Middle frontal gyrus (tissue), 1 donor: Measurements from ENCODE around the gene CADPS.

Experiments used
- DNase-seq: peaks from one replicate; pipeline ENCODE4 v3.0.0-alpha.2; 2015; ENCODE audit warnings: low spot score; ENCODE audit errors: extremely low spot score

Gene CADPS

GRCh38 chr3:62559831-62560445 lies 315.3 kb downstream of the CADPS start:
- no peak for DNase-seq

- no peak for DNase-seq
These were observed 316.6 kb downstream of the CADPS start for GRCh38 chr3:62558549-62559112.

- no peak for DNase-seq
These were observed 317.2 kb downstream of the CADPS start for GRCh38 chr3:62557983-62558382.

GRCh38 chr3:62557450-62557849 lies 317.8 kb downstream of the CADPS start:
- no peak for DNase-seq

DNA sequence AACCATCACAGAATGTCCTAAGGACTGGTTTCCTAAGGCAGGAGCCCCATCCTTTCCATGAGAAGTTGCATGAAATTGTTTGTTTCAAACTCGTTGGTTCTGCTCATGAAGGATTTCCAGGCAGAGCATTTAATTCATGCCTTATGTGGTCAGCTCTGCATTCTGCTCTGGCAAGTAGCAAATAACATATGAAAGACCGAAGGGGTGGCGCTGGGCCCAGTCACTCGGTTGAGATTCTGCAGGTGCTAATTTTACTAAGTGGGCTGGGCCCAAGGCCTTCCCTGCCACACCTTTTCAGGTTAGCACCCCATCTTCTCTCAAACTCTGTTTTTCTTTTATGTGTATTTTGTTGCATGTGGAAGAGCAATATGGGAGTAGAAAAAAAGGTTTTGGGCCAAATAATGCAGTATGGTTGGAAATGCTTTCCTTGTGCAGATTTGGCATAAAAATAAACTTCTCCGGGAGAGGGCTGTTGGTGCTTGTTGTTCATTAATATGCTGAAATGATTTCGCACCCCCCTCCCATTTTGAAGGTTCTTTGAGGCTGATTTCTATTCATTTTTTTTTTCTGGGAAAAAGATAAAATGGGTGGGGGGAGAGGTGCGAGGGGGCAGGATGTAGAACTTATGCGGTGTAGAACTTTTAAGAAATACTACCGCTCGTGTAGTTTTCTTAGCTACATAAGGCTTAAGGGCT lies 318.9 kb downstream of the CADPS start:
- DNase-seq, result no peak

GRCh38 chr3:62554264-62554799 lies 320.9 kb downstream of the CADPS start:
- DNase-seq, result no peak

- no peak for DNase-seq
These were observed 321.4 kb downstream of the CADPS start for GRCh38 chr3:62553811-62554210.

DNA sequence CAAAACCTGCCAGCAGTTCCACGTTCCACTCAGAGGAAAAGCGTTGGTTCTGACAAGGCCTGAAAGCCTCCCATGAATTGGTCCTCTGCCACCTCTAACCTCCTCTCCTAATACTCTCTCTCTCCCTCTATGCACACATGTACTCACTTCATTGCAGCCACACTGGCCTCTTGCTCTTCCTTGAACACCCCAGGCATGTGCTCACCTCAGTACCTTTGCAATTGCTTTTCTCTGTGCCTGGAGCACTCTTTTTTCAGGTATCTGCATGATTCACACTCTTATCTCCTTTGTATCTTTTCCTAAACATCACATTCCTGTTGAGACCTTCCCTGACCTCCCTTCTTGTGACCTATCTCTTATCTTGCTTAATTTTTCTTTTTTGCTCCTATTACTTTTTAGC lies 323.7 kb downstream of the CADPS start:
- no peak for DNase-seq

GRCh38 chr3:62550439-62550838 lies 324.8 kb downstream of the CADPS start:
- DNase-seq, result no peak

- DNase-seq, result no peak
These were observed 326.5 kb downstream of the CADPS start for GRCh38 chr3:62548528-62549205.

- no peak for DNase-seq
These were observed 328.9 kb downstream of the CADPS start for GRCh38 chr3:62546266-62546665.

- DNase-seq, result no peak
These were observed 333.0 kb downstream of the CADPS start for GRCh38 chr3:62542185-62542584.

DNA sequence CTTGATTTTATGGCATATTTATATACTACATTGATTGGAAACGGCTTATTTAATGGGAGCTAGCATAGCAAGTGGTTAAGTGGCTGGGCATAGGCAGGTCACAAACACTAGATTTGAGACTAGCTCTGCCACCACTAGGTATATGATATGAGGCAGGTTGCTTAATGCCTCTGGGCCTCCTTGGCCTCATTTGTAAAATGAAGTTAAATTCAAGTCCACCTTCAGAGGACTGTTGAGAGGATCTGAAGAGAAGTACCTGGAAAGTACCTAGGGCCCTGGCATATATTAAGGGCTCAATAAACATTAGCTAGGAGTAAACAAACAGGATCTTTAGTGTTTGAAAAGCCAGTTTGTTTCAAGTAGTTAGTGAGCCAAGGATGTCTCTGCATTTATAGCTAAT lies 335.5 kb downstream of the CADPS start:
- no peak for DNase-seq

DNA sequence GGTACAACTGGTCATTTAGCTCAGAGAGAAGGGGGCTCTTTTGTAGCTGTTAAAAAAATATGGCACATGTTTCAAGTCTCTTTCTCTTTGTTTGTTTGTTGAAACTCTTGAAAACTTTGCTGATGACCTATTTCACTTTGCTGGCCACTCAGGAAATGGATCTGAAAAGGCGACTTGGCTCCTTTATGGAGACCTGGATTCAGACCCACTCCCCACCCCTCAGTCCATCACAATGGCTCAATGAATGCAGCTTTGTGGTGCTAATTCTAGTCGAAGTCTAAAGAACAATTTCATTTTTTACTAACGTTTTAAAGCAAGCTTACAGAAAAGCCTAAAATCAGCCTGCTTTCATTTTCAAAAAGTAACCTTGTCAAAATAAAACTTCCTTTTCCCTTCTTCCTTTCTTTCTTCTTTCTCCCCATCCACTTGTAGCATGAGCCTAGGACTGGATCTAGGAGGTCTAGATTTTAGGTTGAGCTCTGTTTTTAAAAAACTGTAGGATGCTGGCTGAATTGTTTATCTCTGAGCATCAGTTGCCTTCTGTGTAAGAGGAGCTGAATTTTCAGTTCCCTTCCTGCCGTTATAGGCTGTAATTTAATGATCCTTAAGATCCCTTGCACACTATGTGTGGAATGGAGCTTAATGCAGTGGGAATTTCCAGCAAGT lies 336.4 kb downstream of the CADPS start:
- DNase-seq, result no peak

DNA sequence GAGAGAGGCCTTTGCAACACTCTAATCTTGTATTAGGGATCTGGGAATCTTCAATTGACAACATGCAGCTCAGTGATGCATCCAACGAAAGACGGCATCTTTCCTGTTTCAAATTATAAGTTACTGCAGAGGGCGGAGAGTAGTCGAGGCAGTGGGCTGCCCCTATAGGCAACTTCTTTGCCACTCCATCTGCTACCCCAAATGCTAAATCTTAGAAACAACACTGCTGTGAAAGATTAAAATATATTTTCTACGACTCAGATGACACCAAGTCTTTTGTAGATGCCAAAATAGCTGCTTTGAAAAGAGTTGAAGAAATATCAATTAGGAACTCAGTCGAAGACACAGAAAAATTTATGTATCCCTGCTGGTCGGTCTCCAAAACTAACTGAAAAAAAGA lies 340.9 kb downstream of the CADPS start:
- no peak for DNase-seq

DNA sequence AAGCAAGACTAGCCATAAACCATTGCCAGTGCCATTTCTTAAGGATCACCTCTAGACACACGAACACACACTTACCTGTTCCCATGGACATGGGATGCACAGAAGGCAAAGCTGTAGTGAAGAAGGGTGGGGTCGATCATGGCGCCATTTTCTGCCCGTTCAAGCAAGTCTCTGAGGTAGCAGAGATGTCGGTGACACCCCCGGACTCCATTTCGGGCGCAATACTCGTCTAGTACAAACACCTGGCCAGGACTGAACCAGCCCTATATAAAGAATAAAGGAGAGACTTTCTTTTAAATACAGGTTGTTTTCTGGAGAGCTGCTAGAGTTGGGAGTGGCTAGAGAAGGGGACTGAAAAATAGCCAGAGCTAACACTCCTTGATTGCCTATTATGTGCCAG lies 342.4 kb downstream of the CADPS start:
- DNase-seq, result no peak

- no peak for DNase-seq
These were observed 343.2 kb downstream of the CADPS start for GRCh38 chr3:62531981-62532380.

DNA sequence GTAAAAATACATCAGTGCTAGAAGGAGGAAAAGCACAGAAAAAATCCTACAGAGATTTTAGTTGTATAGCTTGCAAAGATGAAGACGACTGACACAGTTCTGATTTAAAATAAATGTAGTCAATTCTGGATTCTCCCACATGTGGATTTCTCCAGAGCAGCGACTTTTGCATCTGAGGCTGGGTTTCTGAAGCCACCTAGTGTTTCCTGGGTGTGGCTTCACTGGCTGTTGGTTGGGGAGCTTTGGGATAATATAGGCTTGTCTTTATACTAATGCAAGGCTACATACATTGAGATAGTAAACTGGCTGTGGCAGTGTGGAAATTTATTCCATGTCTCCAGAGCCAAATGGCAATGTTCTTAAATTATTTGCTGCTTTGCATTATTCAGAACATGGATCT lies 343.7 kb downstream of the CADPS start:
- no peak for DNase-seq

DNA sequence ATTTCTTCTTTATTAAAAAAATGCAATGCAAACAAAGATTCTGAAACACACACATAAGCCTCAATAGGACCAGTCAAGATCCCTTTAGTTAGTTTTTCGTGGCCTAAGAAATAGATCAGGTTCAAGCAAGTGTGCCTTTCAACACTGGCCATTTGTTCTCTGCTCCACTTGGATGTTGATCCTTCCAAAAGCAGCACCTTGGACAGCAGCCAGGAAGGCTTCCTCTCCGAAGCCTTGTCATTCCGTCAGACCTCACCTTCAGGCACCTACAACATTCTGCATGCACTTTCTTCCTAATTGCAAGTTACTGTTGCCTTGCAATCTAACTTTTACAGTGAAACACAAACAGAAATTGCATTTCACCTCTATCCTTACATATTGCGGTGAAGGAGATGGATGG lies 346.0 kb downstream of the CADPS start:
- no peak for DNase-seq

DNA sequence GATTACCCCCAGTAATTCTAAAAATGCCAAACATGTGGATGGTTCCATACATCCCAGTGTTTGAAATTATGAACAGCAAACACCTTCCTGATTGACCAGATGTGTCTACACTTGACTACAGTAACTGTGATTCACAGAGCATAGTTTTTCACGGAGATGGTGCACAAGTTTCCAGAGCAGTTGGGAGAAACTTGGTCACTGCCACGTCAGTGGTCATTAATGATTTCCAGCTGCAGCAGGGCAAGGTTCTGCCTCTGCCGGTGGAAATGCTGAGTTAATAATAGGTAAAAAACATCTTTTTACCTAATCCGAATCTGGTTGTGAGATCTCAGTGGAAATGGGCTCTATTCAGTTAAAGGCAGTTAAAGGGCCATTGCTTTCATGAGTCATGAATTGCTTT lies 347.7 kb downstream of the CADPS start:
- DNase-seq, result no peak

- no peak for DNase-seq
These were observed 349.9 kb downstream of the CADPS start for GRCh38 chr3:62525281-62525680.

DNA sequence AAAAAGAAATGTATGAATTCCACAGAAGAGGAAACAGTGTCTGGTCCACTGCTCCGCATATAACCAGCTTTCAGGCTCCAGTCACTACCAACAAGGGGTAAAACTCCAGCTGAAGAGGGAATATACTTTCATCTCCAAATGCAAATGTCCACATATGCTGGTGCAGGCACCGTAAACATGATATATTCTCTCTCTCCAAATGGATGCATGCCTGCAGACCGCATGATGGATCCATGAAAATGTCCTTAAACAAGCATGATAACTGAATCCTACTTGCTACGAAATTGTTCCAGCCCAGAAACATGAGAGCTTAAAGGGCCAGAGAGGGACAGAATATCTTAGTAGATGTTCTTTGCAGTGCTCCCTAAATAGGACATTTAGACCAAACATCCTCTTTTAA lies 351.5 kb downstream of the CADPS start:
- no peak for DNase-seq
